CD4-positive, alpha-beta T cell (primary cell): ENCODE measurements around the gene MYO1E. TPM values are rescaled to one million over a fixed set of nuclear protein-coding genes. Genes with fewer than 3 reads are reported as not detected.

ENCODE experiments used
- ATAC-seq: fragments of 200-7000 bp; cut with Tn5 transposase; one replicate; pipeline ENCODE4 v1.10.0; 2022; ENCODE audit warnings: mild to moderate bottlenecking; ENCODE audit not compliant: poor library complexity
- CTCF ChIA-PET: fragments of 350-600 bp; sonication (Branson Sonifier 250); formaldehyde crosslinking; loops from one replicate; lab custom pipeline; 2021; ENCODE audit warnings: antibody characterized with exemption, inconsistent platforms; lab: Charles Lee
- POLR2A ChIA-PET: fragments of 350-600 bp; sonication (Branson Sonifier 250); formaldehyde crosslinking; loops from one replicate; lab custom pipeline; 2021; ENCODE audit warnings: antibody characterized with exemption, inconsistent platforms; lab: Charles Lee
- DNase-seq, 14 experiments: peaks; one replicate each; pipeline ENCODE4 v3.0.0-alpha.2; 2013 to 2020; ENCODE audit warnings: mixed read lengths in 2 of 14
- H3K27ac ChIP-seq, 2 donors: one replicate each; pipeline versions ENCODE4 v1.5.1 to v1.7.0; 2013; ENCODE audit warnings: low read length in 2 of 2, low read depth in 1 of 2, mild to moderate bottlenecking in 1 of 2
- H3K27me3 ChIP-seq, 2 experiments: 1 replicate in 1 of 2; 2 replicates in 1 of 2; pipeline versions ENCODE4 v1.6.1 to v1.7.0; 2013; ENCODE audit warnings: low read length in 2 of 2, control low read depth in 1 of 2, mild to moderate bottlenecking in 1 of 2, moderate library complexity in 1 of 2; ENCODE audit not compliant: insufficient read depth in 2 of 2, control insufficient read depth in 1 of 2
- H3K36me3 ChIP-seq: one replicate; pipeline ENCODE4 v1.6.1; 2013; ENCODE audit warnings: low read length, control low read depth; ENCODE audit not compliant: insufficient read depth
- H3K4me1 ChIP-seq: one replicate; pipeline ENCODE4 v1.6.1; 2013; ENCODE audit warnings: low read length, control low read depth; ENCODE audit not compliant: insufficient read depth
- H3K4me3 ChIP-seq: one replicate; pipeline ENCODE4 v1.5.1; 2013; ENCODE audit warnings: mild to moderate bottlenecking, low read length, moderate library complexity
- H3K9me3 ChIP-seq, 2 experiments: 1 replicate in 1 of 2; 2 replicates in 1 of 2; pipeline versions ENCODE4 v1.6.1 to v1.7.0; 2013; ENCODE audit warnings: low read length in 2 of 2, mild to moderate bottlenecking in 2 of 2, control low read depth in 1 of 2, moderate library complexity in 1 of 2; ENCODE audit not compliant: control insufficient read depth in 1 of 2, insufficient read depth in 1 of 2
- H3K27ac Mint-ChIP-seq: one replicate; pipeline ENCODE4 v1.8.0; 2020; ENCODE audit warnings: mixed read lengths
- H3K27me3 Mint-ChIP-seq: one replicate; pipeline ENCODE4 v1.8.0; 2021; ENCODE audit warnings: mixed read lengths
- H3K36me3 Mint-ChIP-seq: one replicate; pipeline ENCODE4 v1.8.0; 2021; ENCODE audit warnings: low read depth, mixed read lengths
- H3K4me1 Mint-ChIP-seq: one replicate; pipeline ENCODE4 v1.8.0; 2021; ENCODE audit warnings: low read depth, mixed read lengths
- H3K4me3 Mint-ChIP-seq: one replicate; pipeline ENCODE4 v1.8.0; 2020; ENCODE audit warnings: mild to moderate bottlenecking, mixed read lengths
- H3K9me3 Mint-ChIP-seq: one replicate; pipeline ENCODE4 v1.8.0; 2020; ENCODE audit warnings: mixed read lengths
- CTCF ChIP-seq: fragments of 200-600 bp; IDR thresholded peaks from one replicate; pipeline ENCODE4 v1.8.0; 2022; ENCODE audit warnings: antibody characterized with exemption, mild to moderate bottlenecking
- intact Hi-C, 2 experiments: fragments of 100-400 bp; cut with DNase I in 1 of 2; cut with micrococcal nuclease in 1 of 2; formaldehyde crosslinking; loops; one replicate each; pipeline versions ENCODE4 v1.15.1 to v1.9.0; 2023 to 2025; cut with DNase I, micrococcal nuclease
- total RNA-seq, 174 experiments: library from RNA in 2 of 174; stranded (reverse) in 2 of 174; gene quantifications; one replicate each; pipeline ENCODE4 v1.2.3 and lab custom pipeline; 2021 to 2026

The MYO1E gene
- total RNA-seq, 2 experiments from 2014 or later, result 0.59 to 0.63 TPM

GRCh38 chr15:59384507-59384906 is 11.8 kb upstream of the MYO1E start:
- Mint-ChIP-seq H3K9me3 (no peaks in the 10 kb centered on the region), H3K27ac (no peak overlapping the region), H3K4me3 (no peak overlapping the region), H3K36me3 (no peaks in the 10 kb centered on the region), H3K27me3 (peaks cover 5% of the 10 kb centered on the region), H3K4me1 (no peaks in the 10 kb centered on the region)
- ChIA-PET CTCF (interaction anchor here (0.7 kb wide), 1 partner anchor 47 kb away, joined by 3 read pairs; no protein-coding TSS in a partner anchor), POLR2A (no interaction called here)
- no peaks in the 10 kb centered on the region for H3K9me3 ChIP-seq
- H3K27me3 ChIP-seq, result no peaks in the 10 kb centered on the region
- H3K36me3 ChIP-seq, result no peaks in the 10 kb centered on the region
- no peak overlapping the region for H3K27ac ChIP-seq
- intact Hi-C loops, result no loop called here
- TF ChIP-seq CTCF, result no peak
- ATAC-seq (no peak), DNase-seq (peak in 1 of 14 experiments; percentile 62)
- H3K4me3 ChIP-seq, result no peak overlapping the region
- no peaks in the 10 kb centered on the region for H3K4me1 ChIP-seq

GRCh38 chr15:59380902-59381610 is 8.4 kb upstream of the MYO1E start:
- no peaks in the 10 kb centered on the region for H3K9me3 Mint-ChIP-seq
- CTCF ChIA-PET, result interaction anchor here (0.5 to 1.0 kb wide), 2 partner anchors 8 to 1630 kb away, joined by 3 to 4 read pairs; no protein-coding TSS in a partner anchor

GRCh38 chr15:59379531-59379930 is 6.9 kb upstream of the MYO1E start:
- Mint-ChIP-seq H3K4me3 (no peak overlapping the region), H3K36me3 (no peaks in the 10 kb centered on the region), H3K27ac (no peak overlapping the region), H3K9me3 (no peaks in the 10 kb centered on the region), H3K4me1 (no peaks in the 10 kb centered on the region), H3K27me3 (peaks cover 22% of the 10 kb centered on the region)
- Histone ChIP-seq H3K4me3 (no peak overlapping the region), H3K4me1 (no peaks in the 10 kb centered on the region), H3K9me3 (no peaks in the 10 kb centered on the region), H3K27me3 (no peaks in the 10 kb centered on the region), H3K27ac (no peak overlapping the region), H3K36me3 (no peaks in the 10 kb centered on the region)
- DNase-seq (no peak), ATAC-seq (no peak)
- intact Hi-C loops, result no loop called here
- ChIA-PET POLR2A (no interaction called here), CTCF (no interaction called here)
- no peak for TF ChIP-seq CTCF

More at GRCh38 chr15:59380902-59381610, 8.4 kb upstream of the MYO1E start:
- intact Hi-C loops, result no loop called here
- no peak overlapping the region for H3K4me3 ChIP-seq
- POLR2A ChIA-PET, result no interaction called here
- Mint-ChIP-seq H3K27ac (no peak overlapping the region), H3K4me1 (no peaks in the 10 kb centered on the region), H3K27me3 (peaks cover 13% of the 10 kb centered on the region), H3K36me3 (no peaks in the 10 kb centered on the region), H3K4me3 (no peak overlapping the region)
- no peaks in the 10 kb centered on the region for H3K9me3 ChIP-seq
- no peaks in the 10 kb centered on the region for H3K27me3 ChIP-seq
- H3K4me1 ChIP-seq, result no peaks in the 10 kb centered on the region
- TF ChIP-seq CTCF, result no peak
- ATAC-seq, result no peak
- H3K27ac ChIP-seq, result no peak overlapping the region
- no peaks in the 10 kb centered on the region for H3K36me3 ChIP-seq
- no peak for DNase-seq
